Measurements from ENCODE around the gene RFC4. TPM values are rescaled to one million over a fixed set of nuclear protein-coding genes. Genes with fewer than 3 reads are reported as not detected.

RFC4 gene
- total RNA-seq, 1 experiment from 2014 or later: 116 TPM

DNA sequence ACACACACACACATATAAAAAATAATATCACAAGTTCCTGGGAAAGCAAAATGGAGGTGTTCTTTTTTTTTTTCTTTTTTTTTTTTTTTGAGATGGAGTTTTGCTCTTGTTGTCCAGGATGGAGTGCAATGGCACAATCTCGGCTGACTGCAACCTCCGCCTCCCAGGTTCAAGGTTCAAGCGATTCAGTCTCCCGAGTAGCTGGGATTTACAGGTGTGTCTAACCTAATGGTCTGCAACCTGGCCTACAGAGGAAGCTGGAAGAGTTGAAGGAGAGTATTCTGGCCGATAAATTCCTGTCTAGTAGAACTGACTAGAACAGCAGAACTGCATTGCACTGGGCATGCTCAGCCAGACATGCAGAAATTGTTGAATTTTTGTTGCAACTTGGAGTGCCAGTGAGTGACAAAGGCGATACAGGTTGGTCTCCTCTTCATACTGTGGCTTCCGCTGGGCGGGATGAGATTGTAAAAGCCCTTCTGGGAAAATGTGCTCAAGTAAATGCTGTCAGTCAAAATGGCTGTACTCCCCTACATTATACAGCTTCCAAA lies 45.3 kb downstream of the RFC4 start:
- H3K36me3 ChIP-seq (ENCODE audit: insufficient read depth, low read length, poor library complexity, severe bottlenecking): no peaks in the 10 kb centered on the region
- no peak overlapping the region for H3K27ac ChIP-seq (ENCODE audit: low read depth, low read length, poor library complexity, severe bottlenecking)
- no peaks in the 10 kb centered on the region for H3K27me3 ChIP-seq (replicated peaks; ENCODE audit: insufficient read depth, low read depth, low read length, poor library complexity)
- POLR2A ChIA-PET (ENCODE audit: low non-redundant PET): no interaction called here
- no peak for TF ChIP-seq EZH2 (IDR thresholded peaks at IDR 0.05; ENCODE audit: borderline replicate concordance, low read depth, low read length, poor library complexity, severe bottlenecking)
- TF ChIP-seq, protein P1, sequence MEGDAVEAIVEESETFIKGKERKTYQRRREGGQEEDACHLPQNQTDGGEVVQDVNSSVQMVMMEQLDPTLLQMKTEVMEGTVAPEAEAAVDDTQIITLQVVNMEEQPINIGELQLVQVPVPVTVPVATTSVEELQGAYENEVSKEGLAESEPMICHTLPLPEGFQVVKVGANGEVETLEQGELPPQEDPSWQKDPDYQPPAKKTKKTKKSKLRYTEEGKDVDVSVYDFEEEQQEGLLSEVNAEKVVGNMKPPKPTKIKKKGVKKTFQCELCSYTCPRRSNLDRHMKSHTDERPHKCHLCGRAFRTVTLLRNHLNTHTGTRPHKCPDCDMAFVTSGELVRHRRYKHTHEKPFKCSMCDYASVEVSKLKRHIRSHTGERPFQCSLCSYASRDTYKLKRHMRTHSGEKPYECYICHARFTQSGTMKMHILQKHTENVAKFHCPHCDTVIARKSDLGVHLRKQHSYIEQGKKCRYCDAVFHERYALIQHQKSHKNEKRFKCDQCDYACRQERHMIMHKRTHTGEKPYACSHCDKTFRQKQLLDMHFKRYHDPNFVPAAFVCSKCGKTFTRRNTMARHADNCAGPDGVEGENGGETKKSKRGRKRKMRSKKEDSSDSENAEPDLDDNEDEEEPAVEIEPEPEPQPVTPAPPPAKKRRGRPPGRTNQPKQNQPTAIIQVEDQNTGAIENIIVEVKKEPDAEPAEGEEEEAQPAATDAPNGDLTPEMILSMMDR (conservative IDR thresholded peaks at IDR 0.05; ENCODE audit: low read depth, low read length): no peak
- no peaks in the 10 kb centered on the region for H3K9me3 ChIP-seq (ENCODE audit: low read depth, low read length, poor library complexity, severe bottlenecking)
- no peak for DNase-seq (ENCODE audit: low spot score)
- H3K4me3 ChIP-seq (ENCODE audit: low read depth, low read length, poor library complexity, severe bottlenecking): no peak overlapping the region
- no TSS peak for BruUV-seq (replicated peaks)
- CTCF ChIA-PET: interaction anchor here (0.6 kb wide), 1 partner anchor 504 kb away, joined by 6 read pairs; no protein-coding TSS in a partner anchor
- intact Hi-C loops (cut with micrococcal nuclease; ENCODE audit: unreplicated experiment): no loop called here
- H3K4me1 ChIP-seq (ENCODE audit: insufficient read depth, low read length, poor library complexity, severe bottlenecking): no peaks in the 10 kb centered on the region

DNA sequence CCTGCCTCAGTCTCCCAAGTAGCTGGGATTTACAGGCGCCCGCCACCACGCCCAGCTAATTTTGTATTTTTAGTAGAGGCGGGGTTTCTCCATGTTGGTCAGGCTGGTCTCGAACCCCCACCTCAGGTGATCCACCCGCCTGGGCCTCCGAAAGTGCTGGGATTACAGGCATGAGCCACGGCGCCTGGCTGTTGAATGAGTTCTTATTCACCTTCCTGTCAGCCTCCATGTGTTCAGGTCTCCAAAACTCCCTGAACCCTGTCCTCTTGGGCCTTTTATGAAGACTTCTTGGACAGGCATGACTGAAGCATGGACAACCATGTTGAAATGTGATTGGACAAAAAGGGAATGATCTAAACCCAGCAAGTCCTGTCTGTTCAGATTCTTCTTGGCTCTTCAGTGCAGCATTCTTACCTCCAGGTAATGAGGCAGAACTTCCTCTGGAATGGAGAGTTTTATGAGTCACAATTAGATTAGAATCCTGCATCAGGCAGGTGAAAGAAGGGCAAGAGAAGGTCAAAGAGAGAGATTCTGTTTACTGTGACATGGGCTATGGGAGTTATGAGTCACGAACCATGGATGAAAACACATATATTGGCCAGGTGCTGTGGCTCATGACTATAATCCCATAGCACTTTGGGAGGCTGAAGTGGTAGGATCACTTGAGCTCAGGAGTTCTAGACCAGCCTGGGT lies 46.0 kb downstream of the RFC4 start:
- Histone ChIP-seq H3K9me3 (ENCODE audit: low read depth, low read length, poor library complexity, severe bottlenecking) (no peaks in the 10 kb centered on the region), H3K36me3 (ENCODE audit: insufficient read depth, low read length, poor library complexity, severe bottlenecking) (no peaks in the 10 kb centered on the region), H3K27me3 (replicated peaks; ENCODE audit: insufficient read depth, low read depth, low read length, poor library complexity) (no peaks in the 10 kb centered on the region), H3K4me1 (ENCODE audit: insufficient read depth, low read length, poor library complexity, severe bottlenecking) (no peaks in the 10 kb centered on the region), H3K27ac (ENCODE audit: low read depth, low read length, poor library complexity, severe bottlenecking) (no peak overlapping the region), H3K4me3 (ENCODE audit: low read depth, low read length, poor library complexity, severe bottlenecking) (no peak overlapping the region)
- intact Hi-C loops (cut with micrococcal nuclease; ENCODE audit: unreplicated experiment): no loop called here
- DNase-seq (ENCODE audit: low spot score): no peak
- no TSS peak for BruUV-seq (replicated peaks)
- ChIA-PET CTCF (interaction anchor here (0.6 kb wide), 1 partner anchor 504 kb away, joined by 6 read pairs; no protein-coding TSS in a partner anchor), POLR2A (ENCODE audit: low non-redundant PET) (no interaction called here)
- TF ChIP-seq EZH2 (IDR thresholded peaks at IDR 0.05; ENCODE audit: borderline replicate concordance, low read depth, low read length, poor library complexity, severe bottlenecking): no peak
- TF ChIP-seq, protein P1 (conservative IDR thresholded peaks at IDR 0.05; ENCODE audit: low read depth, low read length): no peak

DNA sequence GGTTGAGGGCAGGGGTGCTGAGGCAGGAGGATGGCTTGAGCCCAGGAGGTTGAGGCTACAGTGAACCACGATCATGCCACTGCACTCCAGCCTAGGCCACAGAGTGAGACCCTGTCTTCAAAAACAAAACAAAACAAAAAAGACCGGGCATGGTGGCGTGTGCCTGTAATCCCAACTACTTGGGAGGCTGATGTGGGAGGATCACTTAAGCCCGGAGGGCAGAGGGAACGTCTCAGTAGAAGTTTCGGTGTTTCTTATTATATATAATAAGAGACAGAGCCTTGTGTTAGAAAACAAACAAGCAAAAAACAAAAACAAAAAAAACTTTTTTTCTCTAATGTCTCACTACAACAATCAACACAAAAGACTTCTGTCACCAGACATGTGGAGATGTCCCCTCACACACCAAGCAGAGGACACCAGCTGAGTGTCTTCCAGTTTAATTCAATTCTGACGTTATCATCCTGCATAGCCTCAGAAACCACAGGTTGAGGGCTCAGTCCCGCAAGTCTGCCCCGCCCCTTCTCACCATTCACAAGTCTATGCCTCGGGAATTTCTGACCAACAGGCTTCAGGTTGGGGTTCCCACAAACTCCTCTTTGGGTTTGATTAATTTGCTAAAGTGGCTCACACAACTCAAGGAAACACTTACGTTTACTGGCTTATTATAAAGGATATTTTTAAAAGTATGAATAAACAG lies 46.9 kb downstream of the RFC4 start:
- no peak overlapping the region for H3K27ac ChIP-seq (ENCODE audit: low read depth, low read length, poor library complexity, severe bottlenecking)
- H3K4me1 ChIP-seq (ENCODE audit: insufficient read depth, low read length, poor library complexity, severe bottlenecking): no peaks in the 10 kb centered on the region
- no peaks in the 10 kb centered on the region for H3K27me3 ChIP-seq (replicated peaks; ENCODE audit: insufficient read depth, low read depth, low read length, poor library complexity)
- H3K4me3 ChIP-seq (ENCODE audit: low read depth, low read length, poor library complexity, severe bottlenecking): no peak overlapping the region
- no peaks in the 10 kb centered on the region for H3K36me3 ChIP-seq (ENCODE audit: insufficient read depth, low read length, poor library complexity, severe bottlenecking)
- ChIA-PET CTCF (no interaction called here), POLR2A (ENCODE audit: low non-redundant PET) (no interaction called here)
- DNase-seq (ENCODE audit: low spot score): no peak
- no peak for TF ChIP-seq EZH2 (IDR thresholded peaks at IDR 0.05; ENCODE audit: borderline replicate concordance, low read depth, low read length, poor library complexity, severe bottlenecking)
- TF ChIP-seq, protein P1 (conservative IDR thresholded peaks at IDR 0.05; ENCODE audit: low read depth, low read length): no peak
- no TSS peak for BruUV-seq (replicated peaks)
- no peaks in the 10 kb centered on the region for H3K9me3 ChIP-seq (ENCODE audit: low read depth, low read length, poor library complexity, severe bottlenecking)
- intact Hi-C loops (cut with micrococcal nuclease; ENCODE audit: unreplicated experiment): no loop called here
